Gastroesophageal sphincter (tissue), 3 donors: ENCODE measurements around the gene MRO.

Experiments used
- EP300 ChIP-seq: sonication (generic); formaldehyde crosslinking; IDR thresholded peaks from one replicate; pipeline ENCODE4 v1.6.1; 2017; ENCODE audit warnings: antibody characterized with exemption, mild to moderate bottlenecking
- POLR2A ChIP-seq, 2 donors: fragments of 450-650 bp; IDR thresholded peaks; one replicate each; pipeline ENCODE4 v1.6.1; 2017; ENCODE audit warnings: antibody characterized with exemption in 2 of 2, mild to moderate bottlenecking in 2 of 2, moderate library complexity in 1 of 2
- POLR2AphosphoS5 ChIP-seq: sonication (generic); formaldehyde crosslinking; IDR thresholded peaks from one replicate; pipeline ENCODE4 v1.6.1; 2017; ENCODE audit warnings: antibody characterized with exemption
- TF ChIP-seq, protein P1 (sequence below), 4 experiments: fragments of 200-600 bp in 2 of 4; fragments of 450-650 bp in 2 of 4; sonication (generic) in 1 of 4; IDR thresholded peaks; one replicate each; pipeline ENCODE4 v1.5.1; 2017 to 2019; ENCODE audit warnings: antibody characterized with exemption in 4 of 4, mild to moderate bottlenecking in 2 of 4, moderate library complexity in 2 of 4

DNA sequence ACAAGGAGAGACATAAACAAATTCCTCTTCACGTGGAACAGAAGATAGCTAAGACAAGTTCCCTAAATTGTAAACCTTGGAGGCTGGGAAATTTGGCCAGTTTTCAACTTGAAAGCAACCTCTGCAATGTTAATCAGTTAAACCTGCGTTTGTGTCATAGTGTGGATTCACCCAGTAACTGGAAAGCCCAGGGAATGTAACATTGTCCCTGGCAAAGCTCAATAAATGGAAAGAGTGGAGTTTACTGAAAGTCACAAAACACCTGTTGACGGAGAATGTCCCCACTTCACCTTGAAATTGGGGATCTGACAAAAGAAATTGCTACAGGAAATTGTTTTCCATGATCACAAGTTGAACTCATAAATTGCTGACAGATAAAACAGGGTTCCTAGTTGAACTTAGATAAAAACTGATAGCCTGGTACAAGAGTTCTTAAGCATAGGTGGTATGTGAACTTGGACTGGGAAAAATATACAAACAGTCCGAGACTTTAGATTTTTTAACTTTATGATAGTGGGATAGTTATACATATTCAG lies 44.1 kb upstream of the MRO start:
- TF ChIP-seq, protein P1, sequence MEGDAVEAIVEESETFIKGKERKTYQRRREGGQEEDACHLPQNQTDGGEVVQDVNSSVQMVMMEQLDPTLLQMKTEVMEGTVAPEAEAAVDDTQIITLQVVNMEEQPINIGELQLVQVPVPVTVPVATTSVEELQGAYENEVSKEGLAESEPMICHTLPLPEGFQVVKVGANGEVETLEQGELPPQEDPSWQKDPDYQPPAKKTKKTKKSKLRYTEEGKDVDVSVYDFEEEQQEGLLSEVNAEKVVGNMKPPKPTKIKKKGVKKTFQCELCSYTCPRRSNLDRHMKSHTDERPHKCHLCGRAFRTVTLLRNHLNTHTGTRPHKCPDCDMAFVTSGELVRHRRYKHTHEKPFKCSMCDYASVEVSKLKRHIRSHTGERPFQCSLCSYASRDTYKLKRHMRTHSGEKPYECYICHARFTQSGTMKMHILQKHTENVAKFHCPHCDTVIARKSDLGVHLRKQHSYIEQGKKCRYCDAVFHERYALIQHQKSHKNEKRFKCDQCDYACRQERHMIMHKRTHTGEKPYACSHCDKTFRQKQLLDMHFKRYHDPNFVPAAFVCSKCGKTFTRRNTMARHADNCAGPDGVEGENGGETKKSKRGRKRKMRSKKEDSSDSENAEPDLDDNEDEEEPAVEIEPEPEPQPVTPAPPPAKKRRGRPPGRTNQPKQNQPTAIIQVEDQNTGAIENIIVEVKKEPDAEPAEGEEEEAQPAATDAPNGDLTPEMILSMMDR (IDR thresholded peaks at IDR 0.05): no peak
- TF ChIP-seq POLR2AphosphoS5 (no peak), POLR2A (IDR thresholded peaks at IDR 0.05) (no peak), EP300 (no peak)
